WERI-Rb-1 (cell line): ENCODE measurements around the gene PCDHGB3.
"Not testable (repeated sequence)": the region's sequence is repeated elsewhere in the genome, so short reads cannot be mapped to it uniquely, and the experiment has no call there.

ENCODE experiments used
- DNase-seq: peaks from one replicate; pipeline ENCODE4 v3.0.0-alpha.2; 2020
- H3K27ac ChIP-seq: fragments of 250-450 bp; sonication (Bioruptor Pico); 2 replicates; pipeline ENCODE4 v1.5.1; 2020; ENCODE audit warnings: mild to moderate bottlenecking, moderate library complexity
- H3K27me3 ChIP-seq: fragments of 250-450 bp; sonication (Bioruptor Pico); 2 replicates; pipeline ENCODE4 v1.5.1; 2021; ENCODE audit warnings: mild to moderate bottlenecking, low read depth, moderate library complexity; ENCODE audit not compliant: insufficient read depth, severe bottlenecking
- H3K36me3 ChIP-seq: fragments of 250-450 bp; sonication (Bioruptor Pico); 2 replicates; pipeline ENCODE4 v1.5.1; 2020; ENCODE audit warnings: mild to moderate bottlenecking, moderate library complexity
- H3K4me3 ChIP-seq: 2 replicates; pipeline ENCODE4 v1.5.1; 2011; ENCODE audit warnings: low read depth, mild to moderate bottlenecking, control low read depth, low read length
- H3K9me3 ChIP-seq: fragments of 250-450 bp; sonication (Bioruptor Pico); 2 replicates; pipeline ENCODE4 v1.5.1; 2021; ENCODE audit warnings: mild to moderate bottlenecking, moderate library complexity; ENCODE audit not compliant: severe bottlenecking
- TF ChIP-seq, protein P1 (sequence below): IDR thresholded peaks from 2 replicates; pipeline ENCODE4 v1.5.1; 2011; ENCODE audit warnings: low read depth, mild to moderate bottlenecking, control low read depth, inconsistent platforms, low read length

PCDHGB3 gene

GRCh38 chr5:141411575-141411974 is 41.5 kb downstream of the PCDHGB3 start:
- TF ChIP-seq, protein P1, sequence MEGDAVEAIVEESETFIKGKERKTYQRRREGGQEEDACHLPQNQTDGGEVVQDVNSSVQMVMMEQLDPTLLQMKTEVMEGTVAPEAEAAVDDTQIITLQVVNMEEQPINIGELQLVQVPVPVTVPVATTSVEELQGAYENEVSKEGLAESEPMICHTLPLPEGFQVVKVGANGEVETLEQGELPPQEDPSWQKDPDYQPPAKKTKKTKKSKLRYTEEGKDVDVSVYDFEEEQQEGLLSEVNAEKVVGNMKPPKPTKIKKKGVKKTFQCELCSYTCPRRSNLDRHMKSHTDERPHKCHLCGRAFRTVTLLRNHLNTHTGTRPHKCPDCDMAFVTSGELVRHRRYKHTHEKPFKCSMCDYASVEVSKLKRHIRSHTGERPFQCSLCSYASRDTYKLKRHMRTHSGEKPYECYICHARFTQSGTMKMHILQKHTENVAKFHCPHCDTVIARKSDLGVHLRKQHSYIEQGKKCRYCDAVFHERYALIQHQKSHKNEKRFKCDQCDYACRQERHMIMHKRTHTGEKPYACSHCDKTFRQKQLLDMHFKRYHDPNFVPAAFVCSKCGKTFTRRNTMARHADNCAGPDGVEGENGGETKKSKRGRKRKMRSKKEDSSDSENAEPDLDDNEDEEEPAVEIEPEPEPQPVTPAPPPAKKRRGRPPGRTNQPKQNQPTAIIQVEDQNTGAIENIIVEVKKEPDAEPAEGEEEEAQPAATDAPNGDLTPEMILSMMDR, result no peak
- peaks cover 3% of the 10 kb centered on the region for H3K9me3 ChIP-seq

DNA sequence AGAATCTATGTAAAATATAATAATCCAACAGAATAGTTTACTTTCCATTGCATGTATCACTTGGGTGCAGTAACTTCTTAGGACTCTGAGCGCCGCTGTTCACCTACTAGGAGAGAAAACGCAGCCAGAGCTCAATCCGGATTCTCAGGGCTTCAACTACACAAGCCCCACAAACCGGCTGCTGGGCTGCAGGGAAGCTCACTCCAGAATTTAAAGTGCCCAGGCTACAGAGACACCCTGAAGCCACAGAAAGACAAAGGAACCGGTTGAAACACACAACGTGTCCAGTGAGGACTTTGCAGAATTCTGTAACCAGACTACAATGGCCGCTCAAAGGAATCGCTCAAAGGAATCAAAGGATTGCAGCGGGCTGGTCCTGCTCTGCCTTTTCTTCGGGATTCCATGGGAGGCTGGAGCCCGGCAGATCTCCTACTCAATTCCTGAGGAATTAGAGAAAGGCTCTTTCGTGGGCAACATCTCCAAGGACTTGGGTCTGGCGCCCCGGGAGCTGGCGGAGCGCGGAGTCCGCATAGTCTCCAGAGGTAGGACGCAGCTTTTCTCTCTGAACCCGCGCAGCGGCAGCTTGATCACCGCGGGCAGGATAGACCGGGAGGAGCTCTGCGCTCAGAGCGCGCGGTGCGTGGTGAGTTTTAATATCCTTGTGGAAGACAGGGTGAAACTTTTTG is 43.0 kb downstream of the PCDHGB3 start, which contains the start of gene PCDHGA10:
Gene PCDHGA10, plus strand, starts transcription at position 134 of the 686 bp plus-strand sequence. Its CDS starts 189 bp downstream, at position 323.
- H3K4me3 ChIP-seq, result no peak within 1 kb of the TSS

More at GRCh38 chr5:141411575-141411974, 41.5 kb downstream of the PCDHGB3 start:
- Histone ChIP-seq H3K36me3 (no peaks in the 10 kb centered on the region), H3K27me3 (no peaks in the 10 kb centered on the region), H3K27ac (no peak overlapping the region), H3K4me3 (no peak overlapping the region)
- no peak for DNase-seq

DNA sequence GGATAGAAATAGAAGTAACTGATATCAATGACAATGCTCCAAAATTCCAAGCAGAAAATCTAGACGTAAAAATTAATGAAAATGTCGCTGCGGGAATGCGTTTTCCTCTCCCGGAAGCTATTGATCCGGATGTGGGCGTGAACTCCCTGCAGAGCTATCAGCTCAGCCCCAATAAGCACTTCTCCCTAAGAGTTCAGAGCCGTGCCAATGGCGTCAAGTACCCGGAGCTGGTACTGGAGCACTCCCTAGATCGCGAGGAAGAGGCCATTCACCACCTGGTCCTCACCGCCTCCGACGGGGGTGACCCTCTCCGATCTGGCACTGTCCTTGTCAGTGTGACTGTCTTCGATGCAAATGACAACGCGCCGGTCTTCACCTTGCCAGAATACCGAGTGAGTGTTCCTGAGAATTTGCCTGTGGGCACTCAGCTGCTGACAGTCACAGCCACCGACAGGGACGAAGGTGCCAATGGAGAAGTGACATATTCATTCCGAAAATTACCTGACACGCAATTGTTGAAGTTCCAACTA is 43.6 kb downstream of the PCDHGB3 start:
- Histone ChIP-seq H3K9me3 (peaks cover 3% of the 10 kb centered on the region), H3K27ac (no peak overlapping the region), H3K27me3 (no peaks in the 10 kb centered on the region), H3K36me3 (no peaks in the 10 kb centered on the region), H3K4me3 (no peak overlapping the region)
- TF ChIP-seq, protein P1, result no peak
- no peak for DNase-seq

More for the DNA sequence above, 43.0 kb downstream of the PCDHGB3 start, which contains the start of gene PCDHGA10:
- Histone ChIP-seq H3K9me3 (peaks cover 3% of the 10 kb centered on the region), H3K36me3 (no peaks in the 10 kb centered on the region), H3K27ac (no peak within 1 kb of the TSS), H3K27me3 (no peaks in the 10 kb centered on the region)
- TF ChIP-seq, protein P1, result peak; percentile 58
- DNase-seq, result peak; percentile 58

DNA sequence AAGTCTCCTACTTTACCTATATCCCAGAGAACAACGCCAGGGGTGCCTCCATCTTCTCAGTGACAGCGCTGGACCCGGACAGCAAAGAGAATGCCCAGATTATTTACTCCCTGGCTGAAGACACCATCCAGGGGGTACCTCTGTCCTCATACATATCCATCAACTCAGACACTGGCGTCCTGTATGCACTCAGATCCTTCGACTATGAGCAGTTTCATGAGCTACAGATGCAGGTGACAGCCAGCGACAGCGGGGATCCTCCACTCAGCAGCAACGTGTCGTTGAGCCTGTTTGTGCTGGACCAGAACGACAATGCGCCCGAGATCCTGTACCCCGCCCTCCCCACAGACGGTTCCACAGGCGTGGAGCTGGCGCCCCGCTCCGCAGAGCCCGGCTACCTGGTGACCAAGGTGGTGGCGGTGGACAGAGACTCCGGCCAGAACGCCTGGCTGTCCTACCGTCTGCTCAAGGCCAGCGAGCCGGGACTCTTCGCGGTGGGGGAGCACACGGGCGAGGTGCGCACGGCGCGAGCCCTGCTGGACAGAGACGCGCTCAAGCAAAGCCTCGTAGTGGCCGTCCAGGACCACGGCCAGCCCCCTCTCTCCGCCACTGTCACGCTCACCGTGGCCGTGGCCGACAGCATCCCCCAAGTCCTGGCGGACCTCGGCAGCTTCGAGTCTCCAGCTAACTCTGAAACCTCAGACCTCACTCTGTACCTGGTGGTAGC is 44.7 kb downstream of the PCDHGB3 start:
- H3K9me3 ChIP-seq, result peaks cover 11% of the 10 kb centered on the region

GRCh38 chr5:141415275-141415618 is 45.2 kb downstream of the PCDHGB3 start:
- not testable (repeated sequence) for H3K4me3 ChIP-seq, H3K36me3 ChIP-seq, H3K27ac ChIP-seq, DNase-seq, H3K27me3 ChIP-seq
- H3K9me3 ChIP-seq, result peaks cover 15% of the 10 kb centered on the region

More for the DNA sequence above, 44.7 kb downstream of the PCDHGB3 start:
- H3K27me3 ChIP-seq, H3K4me3 ChIP-seq, H3K36me3 ChIP-seq, H3K27ac ChIP-seq, DNase-seq: not testable (repeated sequence)

- H3K36me3 ChIP-seq, H3K27me3 ChIP-seq, H3K4me3 ChIP-seq, H3K27ac ChIP-seq: not testable (repeated sequence)
- peaks cover 25% of the 10 kb centered on the region for H3K9me3 ChIP-seq
- TF ChIP-seq, protein P1, result peak; percentile 67
- DNase-seq, result peak; percentile 58
These were observed 47.6 kb downstream of the PCDHGB3 start, which contains the start of gene PCDHGB7 for GRCh38 chr5:141417494-141418172. PCDHGB7 (plus strand) TSS chr5:141417677; CDS start chr5:141417860, 183 bp downstream.
